ENCODE results near the gene XPO5.
A peak's percentile ranks its signal among the peaks of the same experiment; 100 is the strongest.
"Not testable (repeated sequence)": the region's sequence is repeated elsewhere in the genome, so short reads cannot be mapped to it uniquely, and the experiment has no call there.

Gene XPO5

GRCh38 chr6:43582911-43583310, 7.1 kb upstream of the XPO5 start:
- DNase-seq = no peak

- no peak for DNase-seq
These were observed 3.3 kb upstream of the XPO5 start for GRCh38 chr6:43579171-43579570.

DNA sequence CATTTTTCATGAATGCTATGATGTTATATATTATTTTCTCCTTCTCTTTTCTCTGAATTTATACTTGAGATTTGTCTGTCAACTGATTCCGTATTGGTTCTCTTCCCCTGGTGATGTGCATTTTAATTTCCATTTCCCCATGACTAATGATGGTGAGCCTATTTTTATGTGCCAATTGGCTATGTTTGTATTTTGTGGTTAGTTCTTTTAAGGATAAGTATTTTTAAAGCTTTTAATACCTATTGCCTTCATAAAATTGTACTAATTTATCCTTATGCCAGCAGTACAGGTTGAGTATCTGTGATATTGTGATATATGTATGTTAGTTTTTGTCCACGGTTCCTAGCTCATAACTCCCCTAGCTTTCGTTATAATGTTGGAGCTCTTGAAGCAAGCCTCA, 2.9 kb upstream of the XPO5 start:
- DNase-seq = no peak

DNA sequence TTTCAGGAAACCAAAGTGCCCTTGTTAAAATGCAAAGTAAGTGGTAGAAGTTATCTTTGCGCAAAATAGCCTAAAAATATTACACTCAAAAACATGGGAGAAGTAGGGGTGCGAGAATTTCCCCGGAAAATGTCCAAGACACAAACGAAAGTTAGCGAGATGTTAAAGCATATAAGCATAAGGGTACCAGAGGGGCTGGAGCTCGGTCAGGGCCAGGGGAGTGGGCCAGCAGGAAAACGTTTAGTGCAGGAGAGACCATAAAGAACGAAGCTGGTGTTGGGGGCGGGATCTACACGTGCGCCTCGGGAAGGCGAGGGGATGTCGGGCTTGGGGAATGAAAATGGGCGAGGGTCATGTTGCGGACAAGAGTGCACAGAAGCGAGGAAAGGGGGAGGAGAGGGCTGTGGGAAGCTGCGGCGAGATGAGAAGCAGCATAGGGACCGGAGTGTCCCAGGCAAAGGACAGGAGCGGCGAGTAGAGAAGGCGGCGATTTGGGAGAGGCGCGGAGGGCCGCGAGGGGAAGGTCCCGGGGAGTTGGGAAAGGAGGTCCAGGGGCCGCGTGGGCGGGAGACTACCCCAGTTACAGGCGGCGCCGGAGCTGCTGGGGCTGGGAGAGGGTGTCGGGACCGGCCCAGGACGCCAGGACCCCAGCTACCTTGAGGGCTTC, 600 bp downstream of the XPO5 start:
- DNase-seq = peak; percentile 54

DNA sequence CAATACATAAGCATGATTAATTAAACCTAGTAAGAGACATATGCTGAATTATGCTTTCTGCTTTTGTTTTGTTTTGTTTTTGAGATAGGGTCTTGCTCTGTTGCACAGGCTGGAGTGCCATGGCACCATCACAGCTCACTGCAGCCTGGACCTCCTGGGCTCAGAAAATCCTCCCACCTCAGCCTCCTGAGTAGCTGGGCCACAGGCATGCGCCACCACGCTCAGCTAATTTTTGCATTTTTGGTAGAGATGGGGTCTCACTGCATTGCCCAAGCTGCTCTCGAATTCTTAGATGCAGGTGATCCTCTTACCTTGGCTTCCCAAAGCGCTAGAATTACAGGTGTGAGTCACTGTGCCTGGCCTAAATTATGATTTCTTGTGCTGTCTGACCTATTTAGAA, 3.8 kb downstream of the XPO5 start:
- DNase-seq = no peak

GRCh38 chr6:43570876-43571441, 4.9 kb downstream of the XPO5 start:
- peak; percentile 29 for DNase-seq

DNA sequence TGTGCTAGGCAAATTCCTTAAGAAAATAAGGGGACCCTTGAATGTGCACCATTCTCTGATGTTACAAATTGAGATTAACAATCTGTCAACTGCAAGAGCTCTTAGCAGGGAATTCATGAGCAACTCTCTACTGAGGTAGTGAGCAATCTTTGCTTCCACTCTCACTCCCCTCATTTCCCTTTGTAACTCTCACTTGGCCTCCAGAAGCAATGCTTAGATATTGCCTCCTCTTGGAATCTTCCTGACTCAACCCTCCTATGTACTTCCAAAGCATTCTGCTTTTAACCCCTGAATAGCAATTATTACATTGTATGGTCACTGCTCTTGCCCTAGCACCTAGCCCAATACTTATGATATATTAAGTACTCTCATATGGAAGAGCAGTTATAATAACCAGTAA, 16.5 kb downstream of the XPO5 start:
- no peak for DNase-seq

DNA sequence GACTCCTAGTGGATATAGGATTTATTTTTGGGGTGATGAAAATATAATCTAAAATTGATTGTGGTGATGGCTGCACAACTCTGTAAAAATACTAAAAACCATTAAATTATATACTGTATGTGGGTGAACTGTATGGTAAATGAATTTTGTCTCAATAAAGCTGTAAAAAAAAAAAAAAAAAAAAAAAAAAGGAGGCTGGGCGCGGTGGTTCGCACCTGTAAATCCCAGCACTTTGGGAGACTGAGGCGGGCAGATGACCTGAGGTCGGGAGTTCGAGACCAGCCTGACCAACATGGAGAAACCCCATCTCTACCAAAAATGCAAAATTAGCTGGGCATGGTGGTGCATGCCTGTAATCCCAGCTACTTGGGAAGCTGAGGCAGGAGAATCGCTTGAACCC, 18.2 kb downstream of the XPO5 start:
- DNase-seq = not testable (repeated sequence)

DNA sequence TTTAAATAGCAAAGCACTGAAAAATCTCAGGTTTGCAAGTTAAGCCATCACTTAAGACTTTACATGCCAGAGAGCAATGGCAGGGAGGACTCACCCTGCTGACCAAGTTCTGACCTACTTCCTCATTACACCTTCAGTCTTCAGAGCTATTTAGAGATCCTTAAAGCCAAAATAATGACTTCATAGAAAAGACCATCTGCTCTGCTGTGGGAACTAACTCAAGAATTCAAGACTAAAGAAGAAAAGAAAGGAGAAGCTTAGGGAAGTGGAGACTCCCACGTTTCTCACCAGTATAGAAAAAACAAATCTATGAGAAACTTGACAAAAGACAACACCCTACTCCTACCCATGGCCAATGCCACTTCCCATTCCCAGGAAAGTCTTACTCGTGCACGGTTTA, 28.6 kb downstream of the XPO5 start:
- peak; percentile 35 for DNase-seq

DNA sequence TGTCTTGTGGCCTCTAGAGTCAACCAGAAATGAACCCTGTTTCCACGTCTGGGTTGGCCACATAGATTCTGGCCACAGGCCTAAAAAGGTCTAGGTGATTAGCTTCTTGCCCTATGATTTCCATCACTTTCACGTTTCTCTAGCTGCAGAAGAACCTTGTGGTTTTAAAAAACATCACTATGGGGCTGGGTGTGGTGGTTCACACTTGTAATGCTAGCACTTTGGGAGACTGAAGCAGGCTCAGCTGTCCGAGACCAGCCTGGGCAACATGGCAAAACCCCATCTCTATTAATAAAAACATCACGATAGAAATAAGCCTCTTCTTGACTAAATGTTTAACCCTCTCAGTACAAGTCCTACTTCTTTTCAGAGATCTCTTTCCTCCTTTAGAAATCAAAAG, 31.4 kb downstream of the XPO5 start:
- DNase-seq = no peak

- no peak for DNase-seq
These were observed 33.9 kb downstream of the XPO5 start for GRCh38 chr6:43541774-43542471.

GRCh38 chr6:43540507-43540906, 35.3 kb downstream of the XPO5 start:
- DNase-seq = no peak

DNA sequence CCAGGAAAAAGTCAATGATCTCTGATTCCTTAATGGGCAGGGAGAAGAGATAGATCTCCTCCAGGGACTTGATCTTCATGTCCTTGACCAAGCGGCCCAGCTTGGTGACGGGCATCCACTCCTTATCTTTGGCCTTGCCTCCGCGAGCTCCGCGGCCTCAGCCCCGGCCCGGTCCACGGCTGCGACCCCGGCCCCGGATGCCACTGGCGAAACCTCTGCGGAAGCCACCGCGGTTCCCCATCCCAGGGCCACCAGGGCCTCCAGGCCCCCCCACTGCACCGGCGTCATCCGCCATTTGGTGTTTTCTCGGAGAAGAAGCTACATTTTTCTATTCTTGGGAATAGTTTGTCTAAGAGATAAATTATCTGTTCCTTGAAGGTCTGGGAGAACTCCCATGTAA, 36.4 kb downstream of the XPO5 start:
- not testable (repeated sequence) for DNase-seq

DNA sequence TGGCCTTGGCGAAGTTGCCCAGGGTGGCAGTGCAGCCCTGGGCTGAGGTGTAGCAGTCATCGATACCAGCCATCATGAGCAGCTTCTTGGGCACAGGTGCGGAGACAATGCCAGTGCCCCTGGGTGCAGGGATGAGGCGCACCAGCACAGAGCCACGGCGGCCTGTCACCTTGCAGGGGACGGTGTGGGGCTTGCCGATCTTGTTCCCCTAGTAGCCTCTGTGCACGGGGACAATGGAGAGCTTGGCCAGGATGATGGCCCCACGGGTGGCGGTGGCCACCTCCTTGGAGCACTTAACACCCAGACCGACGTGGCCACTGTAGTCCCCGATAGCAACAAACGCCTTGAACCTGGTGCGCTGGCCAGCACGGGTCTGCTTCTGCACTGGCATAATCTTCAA, 36.9 kb downstream of the XPO5 start:
- not testable (repeated sequence) for DNase-seq

DNA sequence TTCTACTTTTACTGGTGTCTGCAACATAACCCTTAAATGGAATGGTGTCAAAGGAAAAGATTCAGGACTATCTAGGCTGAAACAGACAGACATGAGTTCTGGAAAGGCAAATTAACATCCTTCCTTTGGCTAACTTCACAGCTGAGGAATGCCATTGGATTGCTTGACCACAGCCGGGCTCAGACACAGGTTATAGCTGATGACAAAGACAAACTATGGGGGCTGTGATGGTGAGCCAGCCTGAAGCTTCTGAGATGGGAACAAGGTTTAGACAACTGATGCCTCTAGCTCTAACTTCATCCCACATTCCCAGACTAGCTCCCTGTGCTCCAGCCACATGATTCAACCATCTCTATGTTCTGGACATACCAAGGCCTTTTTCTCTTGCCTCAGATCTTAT, 43.6 kb downstream of the XPO5 start:
- DNase-seq = no peak

DNA sequence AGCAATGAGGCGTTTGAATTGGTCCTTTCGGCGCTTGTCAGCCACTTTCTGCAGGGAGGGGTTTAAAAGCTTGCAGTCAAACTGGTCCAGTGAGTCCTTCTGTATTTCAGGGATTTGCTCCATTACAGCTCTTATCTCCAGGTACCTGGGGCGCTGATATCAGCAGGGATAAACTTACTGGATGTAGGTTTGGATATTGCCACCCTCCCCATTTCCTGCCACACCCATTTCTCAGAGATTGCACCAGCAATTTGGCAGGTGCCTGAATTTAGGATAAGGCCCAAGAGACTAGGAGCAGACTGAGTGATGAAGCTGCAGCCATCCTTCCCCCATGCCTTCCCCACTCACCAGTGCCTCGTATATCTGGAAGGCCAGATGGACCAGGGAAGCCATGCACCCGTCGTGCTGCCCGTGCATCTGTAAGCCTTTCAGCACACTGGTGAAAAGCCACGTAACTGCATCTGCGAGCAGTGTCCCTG, 51.3 kb downstream of the XPO5 start:
- no peak for DNase-seq

GRCh38 chr6:43523284-43523683, 52.6 kb downstream of the XPO5 start:
- no peak for DNase-seq

- DNase-seq = no peak
These were observed 53.1 kb downstream of the XPO5 start for GRCh38 chr6:43522547-43523261.

- no peak for DNase-seq
These were observed 54.0 kb downstream of the XPO5 start for GRCh38 chr6:43521836-43522235.

GRCh38 chr6:43520097-43520496, 55.7 kb downstream of the XPO5 start:
- no peak for DNase-seq

- DNase-seq = no peak
These were observed 58.1 kb downstream of the XPO5 start for GRCh38 chr6:43517505-43518357.

GRCh38 chr6:43516697-43517504, 58.9 kb downstream of the XPO5 start, which contains the start of the genes POLR1C and YIPF3:
Gene POLR1C (plus strand): TSS chr6:43517089. CDS start chr6:43517110, 21 bp downstream.
Gene YIPF3 (minus strand): TSS chr6:43516926. CDS start chr6:43516807, 119 bp downstream.
- peak; percentile 100 for DNase-seq

All from suppressor macrophage treated with lipopolysaccharide for 4 hours (primary cell).